ENCODE measurements around the gene CIAPIN1.

The CIAPIN1 gene

DNA sequence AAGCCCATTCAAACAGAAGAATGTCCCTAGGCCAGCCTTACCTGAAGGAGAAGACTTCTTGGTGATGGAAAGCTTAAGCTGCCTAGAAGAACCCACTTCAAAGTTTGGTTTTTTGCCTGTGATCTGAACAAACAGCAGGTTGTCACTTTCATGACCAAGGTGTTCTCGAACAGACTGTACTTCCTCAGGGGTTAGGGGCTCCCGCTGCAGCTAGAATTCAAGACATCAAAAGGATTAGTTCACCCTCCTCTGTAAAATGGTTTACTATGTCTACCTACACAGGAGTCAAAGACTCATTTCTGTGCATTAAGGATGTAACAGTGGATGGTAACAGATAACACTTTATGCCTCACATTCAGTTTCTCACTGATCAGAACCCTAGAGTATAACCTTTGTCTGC is 13.2 kb downstream of the CIAPIN1 start:
- TF ChIP-seq, protein P1, sequence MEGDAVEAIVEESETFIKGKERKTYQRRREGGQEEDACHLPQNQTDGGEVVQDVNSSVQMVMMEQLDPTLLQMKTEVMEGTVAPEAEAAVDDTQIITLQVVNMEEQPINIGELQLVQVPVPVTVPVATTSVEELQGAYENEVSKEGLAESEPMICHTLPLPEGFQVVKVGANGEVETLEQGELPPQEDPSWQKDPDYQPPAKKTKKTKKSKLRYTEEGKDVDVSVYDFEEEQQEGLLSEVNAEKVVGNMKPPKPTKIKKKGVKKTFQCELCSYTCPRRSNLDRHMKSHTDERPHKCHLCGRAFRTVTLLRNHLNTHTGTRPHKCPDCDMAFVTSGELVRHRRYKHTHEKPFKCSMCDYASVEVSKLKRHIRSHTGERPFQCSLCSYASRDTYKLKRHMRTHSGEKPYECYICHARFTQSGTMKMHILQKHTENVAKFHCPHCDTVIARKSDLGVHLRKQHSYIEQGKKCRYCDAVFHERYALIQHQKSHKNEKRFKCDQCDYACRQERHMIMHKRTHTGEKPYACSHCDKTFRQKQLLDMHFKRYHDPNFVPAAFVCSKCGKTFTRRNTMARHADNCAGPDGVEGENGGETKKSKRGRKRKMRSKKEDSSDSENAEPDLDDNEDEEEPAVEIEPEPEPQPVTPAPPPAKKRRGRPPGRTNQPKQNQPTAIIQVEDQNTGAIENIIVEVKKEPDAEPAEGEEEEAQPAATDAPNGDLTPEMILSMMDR (IDR thresholded peaks at IDR 0.05; ENCODE audit: insufficient read depth, low read depth, low read length, missing control alignments), result no peak
- no peak overlapping the region for H3K4me3 ChIP-seq (ENCODE audit: low read length)
- no peak for DNase-seq (ENCODE audit: low read depth)

DNA sequence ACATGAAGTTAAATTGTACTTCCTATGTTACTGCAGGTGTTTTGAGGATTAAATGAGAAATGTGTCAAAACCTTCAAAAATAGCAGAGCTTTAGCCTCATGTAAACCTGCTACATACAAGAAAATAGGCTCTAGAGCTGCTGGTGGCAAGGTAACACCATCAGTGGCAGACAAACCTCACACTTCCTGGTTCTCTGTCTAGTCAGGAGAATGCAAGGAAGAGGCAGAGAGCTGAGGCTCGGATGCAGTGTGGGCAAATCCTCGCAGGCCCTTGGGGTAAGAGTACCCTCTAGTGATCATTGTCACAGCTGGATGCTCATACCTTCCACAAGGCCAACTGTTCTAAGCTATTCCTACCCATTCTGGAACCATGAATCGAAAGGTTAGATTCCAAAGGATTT is 14.2 kb downstream of the CIAPIN1 start:
- no peak overlapping the region for H3K4me3 ChIP-seq (ENCODE audit: low read length)
- TF ChIP-seq, protein P1 (IDR thresholded peaks at IDR 0.05; ENCODE audit: insufficient read depth, low read depth, low read length, missing control alignments), result no peak
- no peak for DNase-seq (ENCODE audit: low read depth)

DNA sequence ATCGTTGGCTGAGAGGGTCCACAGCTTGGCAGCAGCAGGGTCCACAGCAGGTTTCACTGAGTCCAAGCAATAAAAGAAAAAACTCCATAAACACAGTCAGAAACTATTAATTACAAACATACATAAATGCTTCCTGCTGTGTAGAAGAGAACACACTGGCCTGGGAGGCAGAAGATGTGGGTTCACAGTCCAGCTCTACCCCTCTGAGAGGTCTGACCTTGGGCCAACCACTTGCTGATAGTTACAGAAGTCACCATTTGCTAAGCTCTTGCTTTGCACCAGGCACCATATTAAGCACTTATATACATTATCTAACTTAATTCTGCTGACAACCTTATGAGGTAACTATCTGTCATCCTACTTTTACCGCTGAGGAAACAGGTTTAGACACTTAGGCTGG is 14.7 kb downstream of the CIAPIN1 start:
- no peak for DNase-seq (ENCODE audit: low read depth)
- TF ChIP-seq, protein P1 (IDR thresholded peaks at IDR 0.05; ENCODE audit: insufficient read depth, low read depth, low read length, missing control alignments), result no peak

DNA sequence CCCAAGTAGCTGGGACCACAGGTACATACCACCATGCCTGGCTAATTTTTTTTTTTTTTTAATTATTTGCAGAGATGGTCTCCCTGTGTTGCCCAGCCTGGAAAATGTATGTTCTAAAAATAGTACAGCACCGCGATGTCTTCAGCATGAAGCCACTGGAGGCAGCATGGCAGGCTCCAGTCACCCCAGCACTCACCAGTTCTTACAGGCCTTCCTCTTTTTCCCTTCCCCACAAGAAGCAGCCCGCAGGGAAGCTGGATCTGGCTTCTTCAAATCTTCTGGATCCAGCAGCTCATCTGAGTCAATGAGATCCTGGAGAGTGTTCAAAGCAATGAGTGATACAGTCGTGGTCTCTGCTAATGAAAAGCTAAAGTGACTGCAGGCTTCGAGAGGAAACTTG is 16.2 kb downstream of the CIAPIN1 start:
- no peak for DNase-seq (ENCODE audit: low read depth)
- TF ChIP-seq, protein P1 (IDR thresholded peaks at IDR 0.05; ENCODE audit: insufficient read depth, low read depth, low read length, missing control alignments), result no peak
- no peak overlapping the region for H3K4me3 ChIP-seq (ENCODE audit: low read length)

More for the DNA sequence above, 14.7 kb downstream of the CIAPIN1 start:
- H3K4me3 ChIP-seq (ENCODE audit: low read length), result no peak overlapping the region

DNA sequence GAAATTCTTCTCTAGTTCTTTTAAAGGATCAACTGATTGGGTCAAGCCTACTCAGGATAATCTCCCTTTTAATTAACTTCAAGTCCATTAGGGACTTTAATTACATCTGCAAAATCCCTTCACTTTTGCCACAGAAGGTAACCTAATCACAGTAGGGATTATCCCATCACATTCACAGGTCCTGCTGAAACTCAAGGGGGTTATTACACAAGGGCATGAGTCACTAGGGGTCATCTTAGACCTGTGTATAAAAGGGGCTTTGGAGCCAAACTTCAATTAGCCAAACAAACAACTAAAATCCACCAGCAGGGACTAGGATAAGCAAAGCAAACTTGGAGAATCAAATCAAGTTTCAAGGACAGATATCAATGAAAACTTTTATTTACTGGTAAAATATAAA is 19.4 kb downstream of the CIAPIN1 start:
- H3K4me3 ChIP-seq (ENCODE audit: low read length), result no peak overlapping the region
- TF ChIP-seq, protein P1 (IDR thresholded peaks at IDR 0.05; ENCODE audit: insufficient read depth, low read depth, low read length, missing control alignments), result no peak
- DNase-seq (ENCODE audit: low read depth), result no peak

DNA sequence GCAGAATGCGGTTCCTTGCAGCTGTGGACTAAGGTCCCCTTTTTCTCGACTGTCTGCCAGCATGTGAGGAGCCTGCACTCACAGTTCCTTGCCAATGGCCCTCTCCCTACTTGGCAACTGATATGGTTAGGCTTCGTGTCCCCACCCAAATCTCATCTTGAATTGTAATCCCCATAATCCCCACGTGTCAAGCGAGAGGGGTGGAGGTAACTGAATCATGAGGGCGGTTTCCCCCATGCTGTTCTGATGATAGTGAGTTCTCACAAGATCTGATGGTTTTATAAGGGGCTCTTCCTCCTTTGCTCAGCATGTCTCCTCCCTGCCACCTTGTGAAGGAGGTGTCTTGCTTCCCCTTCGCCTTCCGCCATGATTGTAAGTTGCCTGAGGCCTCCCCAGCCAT is 19.9 kb downstream of the CIAPIN1 start:
- no peak overlapping the region for H3K4me3 ChIP-seq (ENCODE audit: low read length)
- DNase-seq (ENCODE audit: low read depth), result no peak
- TF ChIP-seq, protein P1 (IDR thresholded peaks at IDR 0.05; ENCODE audit: insufficient read depth, low read depth, low read length, missing control alignments), result no peak

DNA sequence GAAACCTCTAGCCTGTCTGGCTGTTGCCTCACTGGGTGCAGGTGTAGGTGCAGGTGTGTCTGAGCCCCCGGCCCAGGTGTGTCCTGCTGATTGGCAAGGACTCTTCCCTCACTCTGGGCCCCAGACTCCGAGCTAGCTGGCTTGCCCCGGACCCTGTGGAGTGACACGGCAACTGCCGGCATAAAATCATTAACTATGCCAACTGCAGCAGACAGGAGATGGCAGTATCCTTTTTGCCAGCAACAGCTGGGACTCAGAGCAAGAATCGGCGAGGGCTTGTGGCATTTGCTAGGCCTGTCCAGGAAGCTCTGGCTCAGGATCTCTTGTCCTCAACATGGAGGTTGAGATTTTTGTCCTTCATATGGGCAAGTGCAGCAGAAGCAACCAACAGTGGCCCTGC is 20.8 kb downstream of the CIAPIN1 start:
- no peak overlapping the region for H3K4me3 ChIP-seq (ENCODE audit: low read length)
- TF ChIP-seq, protein P1 (IDR thresholded peaks at IDR 0.05; ENCODE audit: insufficient read depth, low read depth, low read length, missing control alignments), result no peak
- DNase-seq (ENCODE audit: low read depth), result no peak

Data from epithelial cell of esophagus (primary cell).